Ascending aorta (tissue), 2 donors: Measurements from ENCODE around the gene HIPK2. TPM values are rescaled to one million over a fixed set of nuclear protein-coding genes. Genes with fewer than 3 reads are reported as not detected.

Source experiments
- DNase-seq, 2 donors: peaks; one replicate each; pipeline ENCODE4 v3.0.0-alpha.2; 2019; ENCODE audit warnings: low spot score in 2 of 2
- H3K27ac ChIP-seq, 2 donors: fragments of 200-600 bp; sonication (generic); one replicate each; pipeline ENCODE4 v1.5.1; 2016 to 2017; ENCODE audit warnings: mild to moderate bottlenecking in 1 of 2
- H3K27me3 ChIP-seq: fragments of 200-600 bp; sonication (generic); one replicate; pipeline ENCODE4 v1.5.1; 2017
- H3K36me3 ChIP-seq, 2 donors: fragments of 200-600 bp; sonication (generic); one replicate each; pipeline ENCODE4 v1.5.1; 2016
- H3K4me1 ChIP-seq, 2 donors: fragments of 200-600 bp; sonication (generic); one replicate each; pipeline ENCODE4 v1.5.1; 2016 to 2017; ENCODE audit warnings: mild to moderate bottlenecking in 1 of 2
- H3K4me3 ChIP-seq, 2 donors: fragments of 200-600 bp; sonication (generic); one replicate each; pipeline ENCODE4 v1.5.1; 2016 to 2017; ENCODE audit warnings: mild to moderate bottlenecking in 1 of 2
- H3K9me3 ChIP-seq, 2 donors: fragments of 200-600 bp; sonication (generic); one replicate each; pipeline ENCODE4 v1.5.1; 2016
- CTCF ChIP-seq, 3 experiments: fragments of 200-600 bp in 2 of 3; fragments of 450-650 bp in 1 of 3; sonication (generic) in 2 of 3; IDR thresholded peaks; one replicate each; pipeline ENCODE4 v1.5.1; 2016 to 2019; ENCODE audit warnings: antibody characterized with exemption in 3 of 3, mild to moderate bottlenecking in 1 of 3, moderate library complexity in 1 of 3
- intact Hi-C: fragments of 100-400 bp; cut with DNase I; formaldehyde crosslinking; loops from one replicate; pipeline ENCODE4 v1.15.1; 2023
- total RNA-seq: library from RNA; depleted of rRNA; stranded (reverse); fragments of >200 nt; gene quantifications from one replicate; pipeline ENCODE4 v1.1.0, GENCODE V29; 2016

HIPK2 gene
- total RNA-seq, 1 donor from 2014 or later: 53.9 TPM

- no peak overlapping the region for H3K4me3 ChIP-seq
- H3K4me1 ChIP-seq: peaks cover 0 to 2% of the 10 kb centered on the region in 2 donors
- no peak overlapping the region for H3K27ac ChIP-seq
- H3K36me3 ChIP-seq: peaks cover 5 to 6% of the 10 kb centered on the region in 2 donors
- intact Hi-C loops: no loop called here
- H3K27me3 ChIP-seq: no peaks in the 10 kb centered on the region
- TF ChIP-seq CTCF (IDR thresholded peaks at IDR 0.05): no peak
- DNase-seq: no peak
- no peaks in the 10 kb centered on the region for H3K9me3 ChIP-seq
Observed at GRCh38 chr7:139697056-139697455, 80.7 kb downstream of the HIPK2 start.

GRCh38 chr7:139696552-139696951, 81.2 kb downstream of the HIPK2 start:
- intact Hi-C loops: no loop called here

GRCh38 chr7:139695588-139695987, 82.2 kb downstream of the HIPK2 start:
- Histone ChIP-seq H3K36me3 (peaks cover 2 to 3% of the 10 kb centered on the region in 2 donors), H3K27me3 (no peaks in the 10 kb centered on the region), H3K4me1 (no peaks in the 10 kb centered on the region), H3K4me3 (no peak overlapping the region), H3K9me3 (no peaks in the 10 kb centered on the region), H3K27ac (peak overlapping the region in 1 of 2 donors; percentile 19)
- TF ChIP-seq CTCF (IDR thresholded peaks at IDR 0.05): no peak
- no peak for DNase-seq
- intact Hi-C loops: no loop called here

More at GRCh38 chr7:139696552-139696951, 81.2 kb downstream of the HIPK2 start:
- Histone ChIP-seq H3K9me3 (no peaks in the 10 kb centered on the region), H3K27ac (no peak overlapping the region), H3K36me3 (peaks cover 4 to 5% of the 10 kb centered on the region in 2 donors), H3K27me3 (no peaks in the 10 kb centered on the region), H3K4me1 (no peaks in the 10 kb centered on the region), H3K4me3 (no peak overlapping the region)
- no peak for TF ChIP-seq CTCF (IDR thresholded peaks at IDR 0.05)
- DNase-seq: no peak

GRCh38 chr7:139695051-139695450, 82.7 kb downstream of the HIPK2 start:
- no peaks in the 10 kb centered on the region for H3K4me1 ChIP-seq
- no peaks in the 10 kb centered on the region for H3K27me3 ChIP-seq
- no peak for TF ChIP-seq CTCF (IDR thresholded peaks at IDR 0.05)
- intact Hi-C loops: no loop called here
- H3K9me3 ChIP-seq: no peaks in the 10 kb centered on the region
- no peak for DNase-seq
- H3K27ac ChIP-seq: no peak overlapping the region
- H3K4me3 ChIP-seq: no peak overlapping the region
- H3K36me3 ChIP-seq: peaks cover 0 to 2% of the 10 kb centered on the region in 2 donors

- Histone ChIP-seq H3K27ac (no peak overlapping the region), H3K4me3 (no peak overlapping the region)
- intact Hi-C loops: no loop called here
Observed at GRCh38 chr7:139694389-139694676, 83.5 kb downstream of the HIPK2 start.

More at GRCh38 chr7:139694389-139694676, 83.5 kb downstream of the HIPK2 start:
- Histone ChIP-seq H3K4me1 (no peaks in the 10 kb centered on the region), H3K36me3 (no peaks in the 10 kb centered on the region), H3K27me3 (no peaks in the 10 kb centered on the region), H3K9me3 (no peaks in the 10 kb centered on the region)
- TF ChIP-seq CTCF (IDR thresholded peaks at IDR 0.05): no peak
- no peak for DNase-seq
